Stimulated activated CD4-positive, alpha-beta T cell treated with anti-CD3 and anti-CD28 coated beads, Interleukin-1b, Interleukin-23, amount 100 ng/mL, for 1 hour (primary cell): ENCODE results near the gene NFATC2.
"Not testable (repeated sequence)": the region's sequence is repeated elsewhere in the genome, so short reads cannot be mapped to it uniquely, and the experiment has no call there.

ENCODE experiments used
- DNase-seq, 2 donors: peaks; one replicate each; pipeline ENCODE4 v3.0.0-alpha.2; 2020; ENCODE audit warnings: low read depth in 2 of 2

Gene NFATC2

GRCh38 chr20:51354769-51355319 lies 187.7 kb downstream of the NFATC2 start:
- no peak for DNase-seq

DNA sequence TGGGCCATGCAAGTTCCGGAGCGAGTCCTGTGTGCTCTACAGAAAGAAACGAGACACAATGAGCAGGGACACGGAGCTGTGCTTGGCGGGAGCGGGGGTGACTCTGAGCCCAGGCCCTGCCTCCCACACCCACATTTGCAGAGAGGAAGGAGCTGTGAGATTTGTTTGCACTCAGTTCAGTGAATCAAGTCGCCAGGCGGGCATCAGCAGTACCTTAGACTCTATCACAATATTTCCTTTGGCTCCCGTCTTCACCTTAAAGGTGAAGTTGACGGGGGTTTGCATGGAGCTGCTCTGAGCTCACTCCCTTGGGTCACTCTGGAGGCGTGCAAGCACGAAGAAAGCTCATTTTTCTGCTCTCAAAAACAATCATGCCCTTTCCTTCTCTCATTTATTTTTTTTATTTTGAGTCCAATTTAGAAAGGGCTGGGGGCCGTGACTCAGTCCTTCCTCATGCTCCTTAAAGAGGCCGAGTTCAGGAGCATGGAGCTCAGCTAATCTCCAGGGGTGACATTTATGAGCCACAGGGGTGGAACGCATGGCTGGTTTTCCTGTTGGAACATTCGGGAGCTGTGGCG lies 188.2 kb downstream of the NFATC2 start:
- no peak for DNase-seq

DNA sequence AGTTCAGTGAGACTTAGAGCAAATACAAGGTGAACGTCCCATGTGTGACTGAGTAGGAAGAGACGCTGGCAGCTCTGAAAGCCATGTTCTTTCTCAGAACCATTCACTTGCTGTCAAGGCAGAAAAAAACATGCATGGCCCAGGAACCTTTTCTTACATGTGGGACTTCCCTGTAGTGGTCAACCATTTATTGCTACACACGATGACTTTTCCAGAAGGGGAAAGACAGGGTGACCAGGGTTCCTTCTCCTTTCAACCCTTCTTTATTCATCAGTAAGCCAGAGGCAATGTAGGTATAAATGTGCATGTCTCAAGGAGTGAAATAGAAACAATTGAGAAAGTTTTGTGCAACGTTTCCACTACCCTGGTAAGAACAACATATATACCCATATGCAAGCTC lies 189.0 kb downstream of the NFATC2 start:
- DNase-seq, result no peak

- DNase-seq, result no peak
These were observed 189.7 kb downstream of the NFATC2 start for GRCh38 chr20:51352791-51353190.

DNA sequence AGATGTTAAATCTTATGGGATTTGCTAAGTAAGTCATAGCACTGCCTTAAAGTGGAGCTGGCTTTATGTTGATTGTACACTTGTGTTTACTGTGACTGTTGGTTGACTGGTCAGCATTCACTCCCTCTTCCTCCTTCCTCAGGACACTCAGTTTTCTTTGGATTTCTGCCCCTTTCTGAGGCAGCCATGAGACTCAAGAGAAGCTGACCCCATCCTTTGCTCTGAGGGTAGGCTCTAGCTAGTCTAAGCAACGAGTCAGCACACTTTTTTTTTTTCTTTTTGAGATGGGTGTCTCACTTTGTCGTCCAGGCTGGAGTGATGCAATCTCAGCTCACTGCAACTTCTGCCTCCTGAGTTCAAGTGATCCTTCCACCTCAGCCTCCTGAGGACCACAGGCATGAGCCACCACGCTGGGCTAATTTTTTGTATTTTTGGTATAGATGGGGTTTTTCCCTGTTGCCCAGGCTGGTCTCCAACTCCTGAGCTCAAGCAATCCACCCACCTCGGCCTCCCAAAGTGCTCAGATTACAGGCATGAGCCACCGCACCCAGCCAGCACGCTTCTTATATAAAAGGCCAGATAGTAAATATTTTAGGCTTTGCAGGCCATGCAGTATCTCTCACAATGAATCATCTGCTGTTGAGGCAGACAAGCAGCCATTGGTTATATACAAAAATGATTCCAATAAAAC lies 191.4 kb downstream of the NFATC2 start:
- DNase-seq, result no peak

DNA sequence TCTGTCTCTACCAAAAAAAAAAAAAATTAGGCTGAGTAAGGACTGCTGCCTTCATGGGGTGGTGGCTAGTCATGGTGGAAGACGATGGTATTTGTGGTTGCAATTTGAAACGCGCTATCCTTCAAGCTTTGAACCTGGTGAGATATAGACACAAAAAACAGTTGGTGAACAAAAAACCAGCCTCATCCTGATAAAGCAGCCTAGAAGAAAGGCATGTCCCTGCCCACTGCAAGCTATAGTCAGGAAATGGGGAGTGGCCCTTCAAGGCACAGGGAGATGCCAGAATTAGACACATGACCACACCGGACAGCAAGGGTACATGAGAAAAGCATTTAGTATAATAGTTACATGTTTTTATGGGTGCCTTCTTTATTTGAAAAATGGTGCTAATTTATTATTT lies 193.6 kb downstream of the NFATC2 start:
- DNase-seq, result no peak

DNA sequence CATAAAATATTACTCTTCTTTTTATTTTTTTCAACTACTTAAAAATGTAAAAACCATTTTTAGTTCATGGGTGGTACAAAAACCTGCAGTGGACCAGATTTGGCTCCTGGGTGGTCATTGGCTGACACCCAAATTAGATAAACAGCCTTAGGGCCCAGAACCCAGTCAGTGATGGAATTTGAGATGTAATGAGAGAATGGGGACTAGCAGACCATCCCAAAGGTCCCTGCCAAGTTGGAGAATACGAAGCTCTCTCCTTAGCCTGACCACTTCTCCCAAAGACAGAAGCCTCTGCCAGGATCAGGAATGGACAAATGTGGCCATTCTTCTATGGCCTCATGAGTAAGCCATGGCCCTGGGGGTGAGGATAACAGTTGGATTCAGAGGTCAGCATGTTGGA lies 194.7 kb downstream of the NFATC2 start:
- DNase-seq, result no peak

- no peak for DNase-seq
These were observed 195.6 kb downstream of the NFATC2 start for GRCh38 chr20:51346686-51347485.

- DNase-seq, result no peak
These were observed 196.9 kb downstream of the NFATC2 start for GRCh38 chr20:51345601-51346101.

DNA sequence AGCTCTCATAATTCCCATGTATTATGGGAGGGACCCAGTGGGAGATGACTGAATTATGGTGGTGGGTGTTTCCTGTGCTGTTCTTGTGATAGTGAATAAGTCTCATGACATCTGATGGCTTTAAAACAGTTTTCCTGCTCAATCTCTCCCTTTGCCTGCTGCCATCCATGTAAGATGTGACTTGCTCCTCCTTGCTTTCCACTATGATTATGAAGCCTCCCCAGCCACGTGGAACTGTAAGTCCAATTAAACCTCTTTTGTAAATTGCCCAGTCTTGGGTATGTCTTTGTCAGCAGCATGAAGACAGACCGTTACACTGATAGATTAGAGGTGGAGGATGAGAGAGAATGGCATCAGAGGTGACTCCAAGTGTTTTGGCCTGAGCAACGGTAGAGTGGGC lies 198.7 kb downstream of the NFATC2 start:
- DNase-seq, result not testable (repeated sequence)

DNA sequence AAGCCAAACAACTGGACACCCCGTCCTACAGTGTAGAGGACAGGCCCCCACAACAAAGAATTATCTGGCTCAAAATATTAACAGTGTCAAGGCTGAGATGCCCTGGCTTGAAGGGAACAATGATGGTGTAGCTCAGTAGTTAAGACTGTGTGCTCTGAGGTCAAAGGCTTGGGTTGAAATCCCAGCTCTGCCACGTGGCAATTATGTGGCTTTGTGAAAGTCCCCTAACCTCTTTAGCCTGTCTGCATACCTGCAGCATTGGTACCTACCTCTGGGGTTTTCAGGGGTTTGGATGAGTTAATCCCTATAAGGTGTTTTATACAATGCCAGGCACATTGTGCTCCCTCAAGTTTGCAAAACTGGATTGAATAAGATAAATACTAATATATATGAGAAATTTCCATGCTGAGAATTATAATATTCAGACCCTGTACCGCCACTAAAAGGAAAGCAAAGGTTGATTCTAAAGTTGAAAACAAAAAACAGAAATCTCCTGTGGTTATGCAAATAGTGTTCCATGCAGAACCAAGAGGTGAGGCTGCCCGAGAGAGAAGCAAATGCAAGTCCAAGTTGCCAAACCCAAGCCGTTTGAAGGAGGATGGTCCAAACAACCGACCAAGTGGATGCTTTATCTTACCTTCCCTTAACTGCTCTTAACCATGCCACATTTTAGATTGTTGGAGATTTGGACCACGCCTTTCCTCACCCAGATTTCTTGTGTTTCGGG lies 199.8 kb downstream of the NFATC2 start:
- DNase-seq, result no peak

DNA sequence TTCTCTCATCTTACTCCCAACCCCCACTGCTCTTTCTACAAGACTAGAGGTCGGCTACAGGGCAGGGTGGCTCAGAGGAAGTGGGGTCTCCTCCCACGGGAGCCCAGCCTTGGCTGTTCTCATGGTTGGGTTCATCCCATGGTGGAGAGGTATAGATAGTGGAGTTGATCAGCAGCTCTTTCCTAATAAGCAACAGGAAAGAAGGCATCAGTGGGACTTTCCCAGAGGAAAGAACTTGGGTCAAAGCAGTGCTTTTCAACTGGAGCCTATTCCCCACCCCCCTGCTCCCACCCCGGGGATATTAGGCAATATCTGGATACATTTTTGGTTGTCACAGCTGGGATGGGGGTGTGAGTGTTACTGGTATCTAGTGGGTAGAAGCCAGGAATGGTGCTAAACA lies 200.9 kb downstream of the NFATC2 start:
- no peak for DNase-seq

DNA sequence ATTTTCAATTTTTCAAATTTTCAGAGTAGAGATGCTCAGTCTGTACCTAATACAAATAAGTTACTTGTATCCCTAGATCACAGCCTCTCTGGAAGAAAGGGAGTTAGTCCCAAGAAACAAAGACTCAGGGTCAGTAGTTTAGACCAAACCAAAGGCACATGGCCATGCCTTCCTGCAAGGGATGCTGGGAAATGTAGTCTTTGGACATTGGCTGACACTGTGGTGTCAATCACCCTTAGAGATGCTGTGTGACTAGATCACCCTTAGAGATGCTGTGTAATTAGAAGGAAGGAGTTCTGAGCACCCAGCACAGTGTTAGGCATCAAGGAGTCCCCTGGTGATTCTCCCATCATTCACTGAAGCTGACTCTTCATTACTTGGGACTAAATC lies 202.1 kb downstream of the NFATC2 start:
- DNase-seq, result no peak

- DNase-seq, result no peak
These were observed 202.6 kb downstream of the NFATC2 start for GRCh38 chr20:51339721-51340450.

- no peak for DNase-seq
These were observed 203.7 kb downstream of the NFATC2 start for GRCh38 chr20:51338692-51339440.

DNA sequence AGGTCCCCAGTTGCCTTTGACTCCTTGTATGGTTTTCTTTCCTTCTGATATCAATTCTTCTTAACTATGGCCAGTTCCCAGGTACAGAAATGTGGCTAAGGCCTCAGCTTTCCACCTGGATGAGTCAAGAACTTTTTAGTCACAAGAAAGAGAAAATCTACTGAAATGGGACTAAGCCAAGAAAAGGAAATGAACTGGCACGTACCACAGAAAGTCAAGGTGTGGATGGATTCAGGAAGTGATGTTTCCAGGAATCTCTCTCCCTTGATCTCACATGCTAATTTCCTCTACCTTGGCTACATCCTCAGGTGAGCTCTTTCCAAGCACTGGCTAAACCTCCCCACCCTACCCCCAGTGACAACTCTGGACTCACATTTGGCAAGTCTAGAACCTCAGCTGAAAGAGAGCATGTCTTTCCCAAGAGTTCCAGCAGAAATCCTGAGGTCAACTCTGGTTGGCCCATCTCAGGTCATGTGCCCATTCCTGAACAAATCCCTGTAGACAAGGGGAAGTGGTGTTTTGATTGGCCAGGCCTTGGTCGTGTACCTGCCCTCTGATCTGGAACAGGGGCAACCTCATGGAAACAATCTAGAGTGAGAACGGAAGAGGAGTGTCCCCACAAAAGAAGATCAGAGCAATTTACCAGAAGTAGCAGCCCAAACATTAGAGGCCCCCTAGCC lies 205.3 kb downstream of the NFATC2 start:
- DNase-seq, result no peak
